ENCODE results near the gene DNAJC1.

Gene DNAJC1

DNA sequence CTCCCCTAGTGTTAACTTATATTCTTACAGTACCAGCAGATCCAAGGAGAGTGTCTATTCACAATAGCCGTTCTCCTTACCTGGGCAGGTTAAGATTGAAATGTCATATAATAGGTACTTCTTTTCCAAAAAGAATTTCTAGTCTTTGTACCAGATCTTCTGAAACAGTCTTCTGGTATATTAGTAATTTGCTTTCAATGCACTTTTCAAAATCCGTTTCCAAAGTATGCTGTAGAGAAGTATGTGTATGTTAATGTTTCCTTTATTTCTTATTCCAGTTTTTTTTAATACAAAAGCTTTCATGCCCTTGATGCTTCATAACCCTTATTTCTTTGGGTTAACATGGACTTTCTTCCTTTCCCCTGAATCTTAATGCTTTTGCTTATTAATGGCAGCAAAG is 281.3 kb downstream of the DNAJC1 start:
- H2BK120ac ChIP-seq (ENCODE audit: low read depth, low read length), result no peak overlapping the region
- no peak for DNase-seq (ENCODE audit: low spot score)
- no peak overlapping the region for H3K23ac ChIP-seq (ENCODE audit: low read depth, low read length, poor library complexity)
- H4K8ac ChIP-seq (ENCODE audit: low read depth, low read length), result no peak overlapping the region
- H3K4me1 ChIP-seq (ENCODE audit: control insufficient read depth in 2 of 2, insufficient read depth in 1 of 2, low read depth in 1 of 2, low read length in 2 of 2), result peaks cover 8 to 36% of the 10 kb centered on the region in 2 donors
- H2BK15ac ChIP-seq (ENCODE audit: low read length), result no peak overlapping the region
- H3K4me2 ChIP-seq (ENCODE audit: insufficient read depth, low read length, poor library complexity, severe bottlenecking), result no peak overlapping the region
- no peaks in the 10 kb centered on the region for H3K9me3 ChIP-seq (replicated peaks in 1 of 2; ENCODE audit: control insufficient read depth in 2 of 2, insufficient read depth in 1 of 2, low read depth in 1 of 2, low read length in 2 of 2)
- H3K18ac ChIP-seq (ENCODE audit: low read length), result no peak overlapping the region
- no peaks in the 10 kb centered on the region for H3K27me3 ChIP-seq (ENCODE audit: control insufficient read depth in 3 of 3, insufficient read depth in 3 of 3, low read depth in 1 of 3, low read length in 3 of 3)
- no peak overlapping the region for H3K9ac ChIP-seq (ENCODE audit: low read depth, low read length, poor library complexity)
- H3K36me3 ChIP-seq (replicated peaks in 1 of 2; ENCODE audit: control insufficient read depth in 2 of 2, insufficient read depth in 2 of 2, low read length in 2 of 2), result peaks cover 0 to 49% of the 10 kb centered on the region in 2 donors
- no peak overlapping the region for H3K4ac ChIP-seq (ENCODE audit: low read length)
- H4K91ac ChIP-seq (ENCODE audit: low read depth, low read length, poor library complexity), result no peak overlapping the region
- H3K4me3 ChIP-seq (ENCODE audit: low read length in 2 of 2), result no peak overlapping the region
- H2BK5ac ChIP-seq (ENCODE audit: low read length), result no peak overlapping the region
- no peak overlapping the region for H2AK5ac ChIP-seq (ENCODE audit: low read depth, low read length)
- H2AFZ ChIP-seq (ENCODE audit: low read length), result no peak overlapping the region
- H3K14ac ChIP-seq (ENCODE audit: low read length), result no peak overlapping the region
- H2BK12ac ChIP-seq (ENCODE audit: low read length), result no peak overlapping the region
- no peak overlapping the region for H3K27ac ChIP-seq (replicated peaks; ENCODE audit: low read length)
- WGBS, 2 donors (ENCODE audit: extremely low coverage in 2 of 2, insufficient read length in 2 of 2, insufficient replicate concordance in 1 of 2), result no CpG with 5 or more reads among the region's 2 CpGs
- H3K79me1 ChIP-seq (ENCODE audit: low read depth, low read length), result no peaks in the 10 kb centered on the region

DNA sequence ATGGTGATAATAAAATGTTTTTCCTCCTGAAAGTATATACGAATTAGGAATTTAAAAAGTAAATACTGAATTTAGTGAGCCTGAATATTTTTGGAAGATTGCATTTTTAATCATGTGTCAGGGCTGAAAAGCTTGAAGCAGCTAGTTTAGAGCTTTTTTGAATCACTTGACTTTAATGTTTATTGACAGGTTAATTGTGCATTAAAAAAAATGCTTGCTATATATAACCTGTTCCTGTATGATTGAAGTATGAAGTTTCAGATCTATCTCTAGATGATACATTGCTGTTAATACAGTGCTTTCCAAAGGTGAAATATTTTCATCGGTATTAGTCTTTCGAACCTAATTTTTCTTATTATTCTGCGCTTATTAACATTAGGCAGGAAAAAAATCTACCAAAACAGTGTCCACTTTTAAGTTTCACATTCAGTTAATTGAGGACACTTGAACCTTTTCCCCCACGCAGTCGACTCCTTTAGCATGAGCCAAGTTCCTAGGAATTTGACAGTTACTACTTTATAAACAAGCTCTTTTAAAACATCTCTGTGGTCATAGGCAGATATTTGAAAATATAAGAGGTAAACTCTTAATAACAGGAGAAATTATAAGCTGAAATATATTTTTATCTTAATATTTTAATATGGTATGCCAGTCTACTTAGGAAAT is 282.4 kb downstream of the DNAJC1 start:
- WGBS, 2 donors (ENCODE audit: extremely low coverage in 2 of 2, insufficient read length in 2 of 2, insufficient replicate concordance in 1 of 2), result 100% methylated on average over 1 of the region's 6 CpGs; no CpG with 5 or more reads in 1 of the 2 donors
- H2BK120ac ChIP-seq (ENCODE audit: low read depth, low read length), result no peak overlapping the region
- no peaks in the 10 kb centered on the region for H3K9me3 ChIP-seq (replicated peaks in 1 of 2; ENCODE audit: control insufficient read depth in 2 of 2, insufficient read depth in 1 of 2, low read depth in 1 of 2, low read length in 2 of 2)
- H3K79me1 ChIP-seq (ENCODE audit: low read depth, low read length), result no peaks in the 10 kb centered on the region
- H3K36me3 ChIP-seq (replicated peaks in 1 of 2; ENCODE audit: control insufficient read depth in 2 of 2, insufficient read depth in 2 of 2, low read length in 2 of 2), result peaks cover 0 to 56% of the 10 kb centered on the region in 2 donors
- H4K8ac ChIP-seq (ENCODE audit: low read depth, low read length), result no peak overlapping the region
- no peaks in the 10 kb centered on the region for H3K27me3 ChIP-seq (ENCODE audit: control insufficient read depth in 3 of 3, insufficient read depth in 3 of 3, low read depth in 1 of 3, low read length in 3 of 3)
- no peak overlapping the region for H3K27ac ChIP-seq (replicated peaks; ENCODE audit: low read length)
- H2BK15ac ChIP-seq (ENCODE audit: low read length), result no peak overlapping the region
- no peak overlapping the region for H2AFZ ChIP-seq (ENCODE audit: low read length)
- H2BK5ac ChIP-seq (ENCODE audit: low read length), result no peak overlapping the region
- no peak overlapping the region for H3K14ac ChIP-seq (ENCODE audit: low read length)
- H3K4ac ChIP-seq (ENCODE audit: low read length), result no peak overlapping the region
- H3K4me3 ChIP-seq (ENCODE audit: low read length in 2 of 2), result no peak overlapping the region
- no peak overlapping the region for H3K18ac ChIP-seq (ENCODE audit: low read length)
- no peak for DNase-seq (ENCODE audit: low spot score)
- no peak overlapping the region for H3K23ac ChIP-seq (ENCODE audit: low read depth, low read length, poor library complexity)
- no peak overlapping the region for H4K91ac ChIP-seq (ENCODE audit: low read depth, low read length, poor library complexity)
- peaks cover 6 to 29% of the 10 kb centered on the region in 2 donors for H3K4me1 ChIP-seq (ENCODE audit: control insufficient read depth in 2 of 2, insufficient read depth in 1 of 2, low read depth in 1 of 2, low read length in 2 of 2)
- no peak overlapping the region for H2BK12ac ChIP-seq (ENCODE audit: low read length)
- H2AK5ac ChIP-seq (ENCODE audit: low read depth, low read length), result no peak overlapping the region
- no peak overlapping the region for H3K4me2 ChIP-seq (ENCODE audit: insufficient read depth, low read length, poor library complexity, severe bottlenecking)
- no peak overlapping the region for H3K9ac ChIP-seq (ENCODE audit: low read depth, low read length, poor library complexity)

DNA sequence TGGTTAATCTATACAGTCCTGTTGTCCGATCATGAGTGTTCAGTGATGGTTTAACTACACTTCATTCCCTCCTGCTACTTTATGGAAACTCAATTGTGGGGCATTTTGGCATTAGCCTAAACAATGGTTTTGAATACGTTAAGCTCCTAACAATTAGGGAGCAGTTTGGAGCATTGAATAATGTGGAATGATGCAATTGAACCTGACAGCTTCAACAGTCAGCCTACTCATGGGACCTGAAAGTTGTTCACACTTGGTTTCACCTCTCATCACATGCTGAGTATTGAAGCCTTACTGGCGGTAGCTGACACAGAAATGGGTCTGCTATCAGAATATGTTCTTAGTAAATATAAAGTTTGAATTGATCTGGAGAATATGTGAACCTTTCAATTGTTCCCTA is 283.4 kb downstream of the DNAJC1 start:
- Histone ChIP-seq H3K4me3 (ENCODE audit: low read length in 2 of 2) (no peak overlapping the region), H2AK5ac (ENCODE audit: low read depth, low read length) (no peak overlapping the region), H3K14ac (ENCODE audit: low read length) (no peak overlapping the region), H2AFZ (ENCODE audit: low read length) (no peak overlapping the region), H3K79me1 (ENCODE audit: low read depth, low read length) (no peaks in the 10 kb centered on the region), H3K27me3 (ENCODE audit: control insufficient read depth in 3 of 3, insufficient read depth in 3 of 3, low read depth in 1 of 3, low read length in 3 of 3) (no peaks in the 10 kb centered on the region), H2BK5ac (ENCODE audit: low read length) (no peak overlapping the region), H2BK12ac (ENCODE audit: low read length) (no peak overlapping the region), H3K27ac (replicated peaks; ENCODE audit: low read length) (no peak overlapping the region), H3K4ac (ENCODE audit: low read length) (no peak overlapping the region), H4K8ac (ENCODE audit: low read depth, low read length) (no peak overlapping the region), H3K9ac (ENCODE audit: low read depth, low read length, poor library complexity) (no peak overlapping the region), H2BK120ac (ENCODE audit: low read depth, low read length) (no peak overlapping the region), H3K9me3 (replicated peaks in 1 of 2; ENCODE audit: control insufficient read depth in 2 of 2, insufficient read depth in 1 of 2, low read depth in 1 of 2, low read length in 2 of 2) (no peaks in the 10 kb centered on the region), H3K4me2 (ENCODE audit: insufficient read depth, low read length, poor library complexity, severe bottlenecking) (no peak overlapping the region), H2BK15ac (ENCODE audit: low read length) (no peak overlapping the region), H3K18ac (ENCODE audit: low read length) (no peak overlapping the region), H3K23ac (ENCODE audit: low read depth, low read length, poor library complexity) (no peak overlapping the region), H3K36me3 (replicated peaks in 1 of 2; ENCODE audit: control insufficient read depth in 2 of 2, insufficient read depth in 2 of 2, low read length in 2 of 2) (peaks cover under 1 to 66% of the 10 kb centered on the region in 2 donors), H4K91ac (ENCODE audit: low read depth, low read length, poor library complexity) (no peak overlapping the region), H3K4me1 (ENCODE audit: control insufficient read depth in 2 of 2, insufficient read depth in 1 of 2, low read depth in 1 of 2, low read length in 2 of 2) (peaks cover 6 to 33% of the 10 kb centered on the region in 2 donors)
- no peak for DNase-seq (ENCODE audit: low spot score)
- WGBS, 2 donors (ENCODE audit: extremely low coverage in 2 of 2, insufficient read length in 2 of 2, insufficient replicate concordance in 1 of 2), result no CpG with 5 or more reads among the region's 3 CpGs

DNA sequence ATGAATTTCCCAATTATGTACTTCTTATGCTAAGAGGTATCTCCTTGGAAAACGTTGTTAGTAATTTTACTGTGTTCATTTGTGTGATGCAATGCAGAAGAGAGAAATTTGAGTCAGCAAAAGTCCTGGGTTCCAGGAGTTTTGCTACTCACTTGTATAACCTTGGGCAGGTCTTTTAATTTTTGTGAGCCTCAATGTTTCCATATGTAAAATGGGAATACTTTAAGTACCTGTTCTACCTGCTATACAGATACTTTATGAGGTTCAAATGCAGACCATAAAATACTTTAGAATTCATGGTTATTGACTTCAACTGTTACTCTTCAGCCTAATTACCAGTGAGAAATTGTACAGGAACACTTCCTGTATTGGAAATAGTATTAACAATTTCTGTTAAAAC is 284.0 kb downstream of the DNAJC1 start:
- H2BK5ac ChIP-seq (ENCODE audit: low read length), result no peak overlapping the region
- H3K23ac ChIP-seq (ENCODE audit: low read depth, low read length, poor library complexity), result no peak overlapping the region
- no peak overlapping the region for H3K9ac ChIP-seq (ENCODE audit: low read depth, low read length, poor library complexity)
- H2BK12ac ChIP-seq (ENCODE audit: low read length), result no peak overlapping the region
- H2AK5ac ChIP-seq (ENCODE audit: low read depth, low read length), result no peak overlapping the region
- no peak overlapping the region for H2BK120ac ChIP-seq (ENCODE audit: low read depth, low read length)
- peaks cover 3 to 27% of the 10 kb centered on the region in 2 donors for H3K4me1 ChIP-seq (ENCODE audit: control insufficient read depth in 2 of 2, insufficient read depth in 1 of 2, low read depth in 1 of 2, low read length in 2 of 2)
- H3K4me3 ChIP-seq (ENCODE audit: low read length in 2 of 2), result no peak overlapping the region
- H3K27ac ChIP-seq (replicated peaks; ENCODE audit: low read length), result no peak overlapping the region
- H3K4me2 ChIP-seq (ENCODE audit: insufficient read depth, low read length, poor library complexity, severe bottlenecking), result no peak overlapping the region
- no peak overlapping the region for H4K8ac ChIP-seq (ENCODE audit: low read depth, low read length)
- H3K79me1 ChIP-seq (ENCODE audit: low read depth, low read length), result no peaks in the 10 kb centered on the region
- H2BK15ac ChIP-seq (ENCODE audit: low read length), result no peak overlapping the region
- H4K91ac ChIP-seq (ENCODE audit: low read depth, low read length, poor library complexity), result no peak overlapping the region
- H3K27me3 ChIP-seq (ENCODE audit: control insufficient read depth in 3 of 3, insufficient read depth in 3 of 3, low read depth in 1 of 3, low read length in 3 of 3), result no peaks in the 10 kb centered on the region
- no peak for DNase-seq (ENCODE audit: low spot score)
- H3K4ac ChIP-seq (ENCODE audit: low read length), result no peak overlapping the region
- no peak overlapping the region for H3K18ac ChIP-seq (ENCODE audit: low read length)
- H2AFZ ChIP-seq (ENCODE audit: low read length), result no peak overlapping the region
- no CpG with 5 or more reads among the region's 1 CpG for WGBS, 2 donors (ENCODE audit: extremely low coverage in 2 of 2, insufficient read length in 2 of 2, insufficient replicate concordance in 1 of 2)
- H3K14ac ChIP-seq (ENCODE audit: low read length), result no peak overlapping the region
- H3K36me3 ChIP-seq (replicated peaks in 1 of 2; ENCODE audit: control insufficient read depth in 2 of 2, insufficient read depth in 2 of 2, low read length in 2 of 2), result peaks cover 2 to 72% of the 10 kb centered on the region in 2 donors
- no peaks in the 10 kb centered on the region for H3K9me3 ChIP-seq (replicated peaks in 1 of 2; ENCODE audit: control insufficient read depth in 2 of 2, insufficient read depth in 1 of 2, low read depth in 1 of 2, low read length in 2 of 2)
